COLO829 (cell line): Measurements from ENCODE around the gene KCND2.
"Not testable (repeated sequence)": the region's sequence is repeated elsewhere in the genome, so short reads cannot be mapped to it uniquely, and the experiment has no call there.

ENCODE experiments used
- DNase-seq: peaks from one replicate; pipeline ENCODE4 v3.0.0; 2012; ENCODE audit warnings: low spot score

The KCND2 gene

GRCh38 chr7:120587243-120587642 lies 314.3 kb downstream of the KCND2 start:
- DNase-seq = no peak

DNA sequence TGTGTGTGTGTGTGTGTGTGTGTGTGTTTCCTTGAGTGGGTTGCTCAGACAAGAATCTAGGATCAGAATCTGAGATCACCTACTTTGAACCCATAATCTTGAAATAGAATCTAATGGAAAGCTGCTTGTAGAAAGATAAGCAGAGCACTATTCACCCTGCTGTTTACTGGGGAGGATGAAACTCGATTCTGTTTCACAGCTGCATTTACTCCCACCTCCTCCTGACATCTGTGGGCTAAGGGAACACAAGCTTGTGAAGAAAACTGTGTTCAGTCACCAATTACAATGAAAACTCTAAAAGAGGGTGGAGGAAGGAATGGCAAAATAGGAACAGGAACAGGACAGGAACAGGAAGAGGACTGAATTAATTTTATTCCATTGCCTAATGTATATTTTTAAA lies 315.4 kb downstream of the KCND2 start:
- no peak for DNase-seq

GRCh38 chr7:120588862-120589261 lies 315.9 kb downstream of the KCND2 start:
- no peak for DNase-seq

DNA sequence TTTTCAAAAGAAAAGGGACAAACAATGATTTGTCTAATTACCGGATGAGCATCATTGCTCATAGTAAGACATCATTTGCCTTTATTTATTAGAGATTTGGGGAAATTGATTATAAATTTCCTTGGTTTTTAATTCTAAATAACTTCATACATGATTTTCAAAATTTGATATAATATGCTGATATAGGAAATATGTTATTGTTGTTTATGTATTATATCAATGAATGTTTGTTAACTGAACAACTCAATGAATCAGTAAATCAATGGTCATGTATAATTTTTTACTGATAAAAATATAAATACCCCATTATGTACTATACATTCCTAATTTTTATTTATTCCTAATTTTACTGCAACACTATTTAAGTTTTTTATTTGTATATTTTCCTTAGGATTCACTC lies 327.6 kb downstream of the KCND2 start:
- DNase-seq = no peak

DNA sequence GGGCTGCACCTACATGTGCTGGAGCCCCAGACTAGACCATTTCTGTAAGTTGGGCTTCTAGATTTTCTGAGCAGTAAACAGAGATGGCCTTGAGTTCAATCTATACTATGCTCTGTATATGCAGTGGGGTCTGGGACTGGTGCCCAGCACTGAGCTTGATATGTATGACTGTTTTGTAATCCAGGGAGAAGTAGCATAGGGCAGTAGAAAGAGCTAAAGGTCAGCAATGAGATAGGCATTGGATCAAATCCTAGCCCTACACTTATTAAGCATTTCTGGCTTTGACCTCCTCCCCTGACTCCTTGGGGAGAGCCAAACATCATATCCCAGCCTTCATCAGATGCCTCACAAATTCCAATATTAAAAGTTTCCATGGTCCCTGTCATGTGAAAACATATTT lies 330.4 kb downstream of the KCND2 start:
- DNase-seq = no peak

DNA sequence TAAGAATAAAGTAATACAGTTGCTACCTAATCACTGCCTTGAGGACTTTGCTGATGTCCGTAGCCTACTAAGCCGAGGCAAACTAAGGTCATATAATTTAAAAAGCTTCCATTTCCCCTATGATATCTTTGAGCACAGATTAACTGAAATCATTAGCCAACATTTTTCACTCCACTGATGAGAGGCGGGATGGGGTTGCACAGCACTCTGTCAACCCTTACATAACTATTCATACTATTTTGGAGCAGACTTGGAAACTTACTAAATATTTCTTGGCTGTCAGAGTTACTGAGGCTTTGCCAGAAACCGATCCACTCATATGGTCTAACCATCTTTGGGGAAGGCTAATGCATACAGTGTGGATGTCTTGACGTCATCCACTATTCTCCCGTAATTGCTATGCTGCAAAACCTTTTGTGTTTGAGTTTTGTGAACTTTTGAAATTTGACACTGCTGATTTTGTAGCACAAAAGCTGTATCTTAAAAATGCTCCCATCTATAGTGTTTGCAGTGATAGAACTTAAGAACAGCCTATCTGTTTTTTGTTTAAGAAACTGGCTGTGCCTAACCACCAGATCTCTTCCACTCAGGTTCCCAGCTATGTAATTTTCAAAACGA lies 336.3 kb downstream of the KCND2 start:
- no peak for DNase-seq

- no peak for DNase-seq
Observed at GRCh38 chr7:120611975-120612374, 339.0 kb downstream of the KCND2 start.

GRCh38 chr7:120615703-120616102 lies 342.7 kb downstream of the KCND2 start:
- no peak for DNase-seq

DNA sequence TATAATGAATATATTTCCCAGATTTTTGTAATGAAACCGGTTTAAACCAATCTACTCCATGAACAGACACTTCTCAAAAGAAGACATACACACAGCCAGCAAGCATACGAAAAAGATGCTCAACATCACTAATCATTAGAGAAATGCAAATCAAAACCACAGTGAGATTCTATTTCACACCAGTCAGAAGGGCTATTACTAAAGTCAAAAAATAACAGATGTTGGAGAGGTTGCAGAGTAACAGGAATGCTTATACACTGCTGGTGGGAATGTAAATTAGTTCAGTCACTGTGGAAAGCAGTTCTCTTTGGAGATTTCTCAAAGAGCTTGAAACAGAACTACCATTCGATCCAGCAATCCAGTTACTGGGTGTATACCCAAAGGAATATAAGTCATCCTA lies 344.3 kb downstream of the KCND2 start:
- no peak for DNase-seq

DNA sequence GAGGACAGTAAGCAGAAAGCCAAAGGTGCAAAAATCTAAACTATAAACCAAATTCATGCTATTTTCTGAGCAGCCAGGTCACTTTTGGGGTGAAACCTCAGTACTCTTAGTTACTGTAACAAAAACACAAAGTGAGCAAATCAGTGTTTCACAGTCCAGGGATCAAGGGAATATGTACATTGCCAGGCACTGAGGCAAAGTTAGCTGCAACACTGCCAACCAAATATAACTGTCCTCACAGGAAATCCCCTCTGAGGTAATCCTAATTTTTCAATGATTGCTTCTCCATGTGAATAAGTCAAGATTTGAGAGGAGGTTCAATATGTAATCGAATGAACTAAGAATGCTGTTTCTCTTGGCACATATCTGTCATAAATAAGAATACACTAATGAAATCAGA lies 355.3 kb downstream of the KCND2 start:
- DNase-seq = no peak

DNA sequence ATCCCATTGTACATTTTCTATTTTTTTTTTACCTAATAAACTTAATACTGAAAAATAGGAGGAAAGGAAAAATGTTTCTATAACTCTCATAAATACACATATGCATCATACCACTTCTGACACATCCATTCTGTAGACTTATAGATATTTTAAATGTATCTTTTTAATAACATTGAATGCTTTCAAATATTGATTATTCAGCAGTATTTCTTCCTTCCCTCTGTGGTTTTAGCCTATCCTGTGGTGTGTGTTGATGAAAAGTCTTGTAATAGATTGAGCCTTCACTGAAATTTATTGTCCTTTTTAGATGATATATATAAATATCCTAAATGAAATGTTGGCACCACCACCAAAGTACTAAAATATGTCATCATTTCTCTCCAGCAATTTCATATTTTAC lies 366.9 kb downstream of the KCND2 start:
- no peak for DNase-seq

GRCh38 chr7:120645966-120646365 lies 373.0 kb downstream of the KCND2 start:
- no peak for DNase-seq

DNA sequence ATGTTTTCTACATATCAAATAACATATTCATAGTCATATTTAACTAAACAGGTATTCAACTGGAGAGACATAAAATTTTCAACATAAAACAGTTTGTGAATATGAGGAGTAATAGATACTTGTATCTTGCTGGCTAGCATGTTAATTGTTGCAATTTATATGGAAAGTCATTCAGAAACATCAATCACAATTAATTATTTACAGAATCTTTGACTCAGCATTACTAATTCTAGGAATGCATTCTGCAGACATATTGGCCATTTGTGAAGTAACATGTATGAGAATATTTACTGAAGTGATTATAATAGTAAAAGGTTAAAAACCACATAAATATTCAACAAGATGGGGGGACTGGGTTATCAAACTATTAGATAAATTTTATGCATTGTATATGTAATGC lies 381.3 kb downstream of the KCND2 start:
- no peak for DNase-seq

- no peak for DNase-seq
Observed at GRCh38 chr7:120658516-120658915, 385.5 kb downstream of the KCND2 start.

DNA sequence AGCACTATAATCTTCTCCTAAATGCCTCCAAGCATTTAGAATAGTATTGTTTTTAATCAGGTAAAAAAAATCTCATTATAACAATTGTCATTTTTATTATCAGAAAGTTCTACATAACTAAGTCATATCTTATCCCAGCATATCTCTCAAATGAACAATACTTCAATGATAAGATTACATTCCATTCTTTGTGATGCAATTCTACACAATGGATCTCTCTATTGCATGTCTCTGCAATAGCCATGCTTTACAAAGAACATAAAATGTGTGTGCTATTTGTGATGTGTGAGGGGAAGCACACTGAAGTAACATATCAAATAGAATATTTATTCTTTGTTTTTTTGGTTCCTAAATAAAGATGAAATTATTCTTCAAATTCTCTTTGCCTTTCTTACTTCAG lies 389.3 kb downstream of the KCND2 start:
- DNase-seq = no peak

GRCh38 chr7:120665068-120665467 lies 392.1 kb downstream of the KCND2 start:
- no peak for DNase-seq

GRCh38 chr7:120675076-120675475 lies 402.1 kb downstream of the KCND2 start:
- no peak for DNase-seq

DNA sequence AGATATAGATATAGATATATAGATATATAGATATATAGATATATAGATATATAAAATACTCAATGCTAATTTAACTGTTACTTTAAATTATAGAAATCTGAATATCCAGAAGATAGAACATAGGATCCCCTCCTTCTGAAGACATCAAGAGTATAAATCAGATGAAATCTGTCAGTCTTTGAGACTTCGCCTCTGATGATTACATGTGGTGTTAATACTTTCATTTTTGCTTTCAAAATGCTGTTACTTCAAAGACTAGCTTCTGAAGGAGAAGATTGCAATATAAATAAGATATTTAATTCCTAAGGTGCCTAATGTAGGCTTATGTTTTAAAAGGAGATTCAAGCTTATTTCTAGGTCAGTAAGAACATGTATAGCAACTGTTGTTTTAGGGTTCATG lies 404.6 kb downstream of the KCND2 start:
- no peak for DNase-seq

- no peak for DNase-seq
Observed at GRCh38 chr7:120680985-120681384, 408.0 kb downstream of the KCND2 start.

DNA sequence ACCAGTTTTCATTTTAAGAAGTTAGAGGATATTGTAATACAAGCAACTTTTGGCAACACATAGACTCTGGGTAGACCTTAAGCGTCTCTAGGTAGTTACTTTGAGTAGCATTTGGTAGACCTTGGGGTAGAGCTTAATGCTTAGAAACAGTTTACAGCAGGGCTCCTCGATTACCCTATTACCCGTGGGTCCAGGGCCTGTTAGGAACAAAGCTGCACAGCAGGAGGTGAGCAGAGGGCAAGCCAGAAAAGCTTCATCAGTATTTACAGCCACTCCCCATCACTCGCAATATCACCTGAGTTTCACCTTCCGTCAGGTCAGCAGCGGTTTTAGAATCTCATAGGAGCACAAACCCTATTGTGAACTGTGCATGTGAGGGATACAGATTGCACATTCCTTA lies 411.5 kb downstream of the KCND2 start:
- DNase-seq = no peak

GRCh38 chr7:120691915-120692314 lies 418.9 kb downstream of the KCND2 start:
- no peak for DNase-seq

GRCh38 chr7:120695848-120696247 lies 422.9 kb downstream of the KCND2 start:
- no peak for DNase-seq

GRCh38 chr7:120700796-120701195 lies 427.8 kb downstream of the KCND2 start:
- no peak for DNase-seq

GRCh38 chr7:120702408-120702807 lies 429.4 kb downstream of the KCND2 start:
- not testable (repeated sequence) for DNase-seq
